ENCODE data around the gene IL36A.

IL36A gene

GRCh38 chr2:113046465-113046864, 41.2 kb downstream of the IL36A start:
- TF ChIP-seq CTCF (conservative IDR thresholded peaks at IDR 0.05), result no peak

GRCh38 chr2:113050921-113051895, 45.9 kb downstream of the IL36A start:
- no peak overlapping the region for H3K27ac ChIP-seq
- TF ChIP-seq CTCF (conservative IDR thresholded peaks at IDR 0.05), result no peak

More at GRCh38 chr2:113046465-113046864, 41.2 kb downstream of the IL36A start:
- peak overlapping the region; percentile 71 for H3K27ac ChIP-seq

GRCh38 chr2:113052396-113052917, 47.2 kb downstream of the IL36A start, which contains the start of gene IL36B:
IL36B (minus strand) TSS chr2:113052867.
- no peak for TF ChIP-seq CTCF (conservative IDR thresholded peaks at IDR 0.05)
- no peak within 1 kb of the TSS for H3K27ac ChIP-seq

- TF ChIP-seq CTCF (conservative IDR thresholded peaks at IDR 0.05), result no peak
- no peak overlapping the region for H3K27ac ChIP-seq
Measured at GRCh38 chr2:113053666-113054065, 48.4 kb downstream of the IL36A start.

- no peak for TF ChIP-seq CTCF (conservative IDR thresholded peaks at IDR 0.05)
Measured at GRCh38 chr2:113054066-113054465, 48.8 kb downstream of the IL36A start.

GRCh38 chr2:113056521-113056920, 51.3 kb downstream of the IL36A start:
- TF ChIP-seq CTCF (conservative IDR thresholded peaks at IDR 0.05), result no peak
- H3K27ac ChIP-seq, result peak overlapping the region; percentile 59

More at GRCh38 chr2:113054066-113054465, 48.8 kb downstream of the IL36A start:
- H3K27ac ChIP-seq, result no peak overlapping the region

- H3K27ac ChIP-seq, result peak overlapping the region; percentile 59
- no peak for TF ChIP-seq CTCF (conservative IDR thresholded peaks at IDR 0.05)
Measured at GRCh38 chr2:113057117-113057516, 51.9 kb downstream of the IL36A start.
